Activated CD4-positive, CD25-positive, alpha-beta regulatory T cell treated with anti-CD3 and anti-CD28 coated beads, Interleukin-2, amount 50 U/mL, for 24 hours (primary cell): Measurements from ENCODE around the gene UBXN7.
"Not testable (repeated sequence)": the region's sequence is repeated elsewhere in the genome, so short reads cannot be mapped to it uniquely, and the experiment has no call there.

ENCODE experiments used
- ATAC-seq, 2 donors: fragments of 150-1000 bp; cut with Tn5 transposase; one replicate each; pipeline ENCODE4 v1.10.0; 2021; ENCODE audit warnings: mild to moderate bottlenecking in 1 of 2, moderate library complexity in 1 of 2

UBXN7 gene

DNA sequence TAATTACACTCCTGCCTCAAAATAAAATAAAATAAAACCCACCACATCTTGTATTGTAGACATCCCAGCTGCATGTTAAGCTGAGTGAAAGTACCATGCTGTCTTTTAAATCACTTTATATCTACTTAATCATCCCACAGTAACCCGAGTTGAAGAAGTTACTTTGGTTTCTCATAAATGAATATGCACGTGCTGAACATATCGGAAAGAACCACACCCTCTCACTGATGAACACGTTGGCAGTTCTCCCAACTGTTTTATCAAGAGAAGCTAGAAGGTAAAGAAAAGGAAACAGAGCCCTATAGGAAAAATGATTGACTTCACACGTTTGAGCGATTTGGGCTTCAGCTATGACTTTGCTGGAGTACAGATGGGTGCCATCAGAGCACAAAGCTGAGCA is 78.1 kb downstream of the UBXN7 start:
- no peak for ATAC-seq

GRCh38 chr3:196351541-196351940 is 80.7 kb downstream of the UBXN7 start:
- ATAC-seq = no peak

GRCh38 chr3:196350067-196350466 is 82.2 kb downstream of the UBXN7 start:
- no peak for ATAC-seq

GRCh38 chr3:196348698-196349097 is 83.5 kb downstream of the UBXN7 start:
- no peak for ATAC-seq

- no peak for ATAC-seq
Observed at GRCh38 chr3:196344663-196345062, 87.6 kb downstream of the UBXN7 start.

DNA sequence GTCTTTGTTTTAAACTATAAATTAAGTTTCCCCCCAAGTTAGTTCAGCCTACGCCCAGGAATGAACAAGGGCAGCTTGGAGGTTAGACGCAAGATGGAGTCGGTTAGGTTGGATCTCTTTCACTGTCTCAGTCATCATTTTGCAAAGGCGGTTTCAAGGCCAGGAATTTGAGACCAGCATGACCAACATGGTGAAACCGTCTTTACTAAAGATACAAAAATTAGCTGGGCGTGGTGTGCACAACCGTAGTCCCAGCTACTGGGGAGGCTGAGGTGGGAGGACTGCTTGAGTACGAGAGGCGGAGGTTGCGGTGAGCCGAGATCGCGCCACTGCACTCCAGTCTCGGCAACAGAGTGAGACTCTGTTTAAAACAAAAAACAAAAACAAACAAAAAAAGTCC is 88.3 kb downstream of the UBXN7 start:
- not testable (repeated sequence) for ATAC-seq

- ATAC-seq = no peak
Observed at GRCh38 chr3:196341137-196341536, 91.1 kb downstream of the UBXN7 start.

- ATAC-seq = no peak
Observed at GRCh38 chr3:196340466-196340865, 91.8 kb downstream of the UBXN7 start.

DNA sequence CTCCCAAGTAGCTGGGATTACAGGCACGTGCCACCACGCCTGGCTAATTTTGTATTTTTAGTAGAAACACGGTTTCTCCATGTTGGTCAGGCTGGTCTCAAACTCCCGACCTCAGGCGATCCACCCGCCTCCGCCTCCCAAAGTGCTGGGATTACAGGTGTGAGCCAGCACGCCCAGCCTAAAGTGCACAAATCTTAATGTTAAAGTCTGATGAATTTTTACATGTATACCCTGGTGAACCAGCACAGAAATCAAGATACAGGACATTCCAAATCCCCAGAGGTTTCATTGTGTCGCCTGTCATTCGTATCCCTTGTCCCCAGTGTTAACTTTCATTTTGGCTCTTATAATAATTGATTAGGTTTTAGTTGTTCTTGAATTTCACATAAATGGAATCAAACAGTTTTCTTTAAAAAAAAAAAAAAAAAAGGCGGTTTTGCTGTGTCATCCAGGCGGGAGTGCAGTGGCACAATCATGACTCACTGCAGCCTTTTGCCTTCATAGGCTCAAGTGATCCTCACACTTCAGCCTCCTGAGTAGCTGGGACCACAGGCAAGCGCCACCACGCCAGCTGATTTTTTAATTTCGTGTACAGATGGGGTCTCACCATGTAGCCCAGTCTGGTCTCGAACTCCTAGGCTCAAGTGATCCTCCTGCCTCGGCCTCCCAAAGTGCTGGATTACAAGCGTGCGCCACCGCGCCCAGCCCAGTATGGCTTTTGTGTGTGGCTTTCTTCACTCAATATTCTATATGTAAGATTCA is 92.6 kb downstream of the UBXN7 start:
- ATAC-seq = peak in 1 of 2 donors; percentile 43

DNA sequence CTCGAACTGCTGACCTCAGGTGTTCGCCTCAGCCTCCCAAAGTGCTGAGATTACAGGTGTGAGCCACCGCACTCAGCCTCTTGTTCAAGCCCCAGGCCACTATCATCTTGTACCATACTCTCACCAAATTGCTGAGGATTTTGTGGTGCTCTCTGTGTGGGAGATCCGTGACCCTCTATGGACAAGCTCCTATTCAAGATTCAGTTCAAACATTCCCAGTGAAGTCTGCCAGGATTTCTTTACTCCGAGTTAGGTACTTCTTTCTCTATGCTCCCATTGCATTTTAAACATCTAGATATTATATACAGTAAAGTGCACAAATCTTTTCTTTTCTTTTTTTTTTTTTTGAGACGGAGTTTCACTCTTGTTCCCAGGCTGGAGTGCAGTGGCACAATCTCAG is 93.2 kb downstream of the UBXN7 start:
- no peak for ATAC-seq

DNA sequence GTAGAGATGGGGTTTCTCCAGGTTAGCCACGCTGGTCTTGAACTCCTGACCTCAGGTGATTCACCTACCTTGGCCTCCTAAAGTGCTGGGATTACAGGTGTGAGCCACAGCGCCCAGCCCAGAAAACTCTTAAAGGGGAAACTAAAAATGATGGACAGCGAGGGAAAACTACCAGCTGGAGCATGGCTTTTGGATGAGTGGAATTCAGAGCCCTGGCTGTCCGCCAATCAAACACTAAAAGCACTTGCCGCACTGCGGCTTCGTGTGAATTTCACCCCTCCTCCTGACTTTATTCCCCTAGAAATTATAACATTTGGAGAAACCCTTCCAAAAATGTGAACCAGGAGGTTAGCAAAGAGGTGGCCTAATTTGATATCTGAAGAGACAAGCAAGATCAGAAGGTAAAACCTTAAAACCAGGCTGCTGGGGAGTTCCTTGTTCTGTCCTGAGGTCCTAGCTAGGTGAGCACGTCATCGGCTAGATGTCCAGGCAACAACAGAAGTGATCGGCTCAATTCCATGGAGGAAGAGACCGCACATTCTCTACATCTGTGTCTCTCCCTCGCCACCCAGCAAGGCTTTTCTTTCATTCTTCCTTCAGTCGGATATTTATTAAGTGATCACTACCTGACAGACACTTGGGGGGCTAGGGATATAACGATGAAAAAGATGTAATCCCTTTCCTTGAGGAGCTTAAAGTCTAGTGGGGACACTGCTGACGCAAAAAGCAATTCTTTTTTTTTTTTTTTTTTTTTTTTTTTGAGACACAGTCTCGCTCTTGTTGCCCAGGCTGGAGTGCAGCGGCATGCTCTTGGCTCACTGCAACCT is 95.7 kb downstream of the UBXN7 start:
- no peak for ATAC-seq

- no peak for ATAC-seq
Observed at GRCh38 chr3:196335503-196335948, 96.7 kb downstream of the UBXN7 start.

DNA sequence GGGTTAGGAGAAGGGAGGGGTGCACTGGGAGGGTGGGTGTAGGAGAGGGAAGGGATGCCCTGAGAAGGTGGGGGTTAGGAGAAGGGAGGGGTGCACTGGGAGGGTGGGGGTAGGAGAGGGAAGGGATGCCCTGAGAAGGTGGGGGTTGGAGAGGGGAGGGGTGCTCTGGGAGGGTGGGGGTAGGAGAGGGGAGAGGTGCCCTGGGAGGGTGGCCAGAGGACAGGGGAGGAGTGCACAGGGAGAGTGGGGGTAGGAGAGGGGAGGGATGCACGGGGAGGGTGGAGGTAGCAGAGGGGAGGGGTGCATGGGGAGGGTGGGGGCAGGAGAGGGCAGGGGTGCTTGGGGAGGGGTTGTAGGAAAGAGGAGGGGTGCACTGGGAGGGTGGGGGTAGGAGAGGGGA is 97.2 kb downstream of the UBXN7 start:
- ATAC-seq = no peak

- ATAC-seq = no peak
Observed at GRCh38 chr3:196332168-196332567, 100.1 kb downstream of the UBXN7 start.

DNA sequence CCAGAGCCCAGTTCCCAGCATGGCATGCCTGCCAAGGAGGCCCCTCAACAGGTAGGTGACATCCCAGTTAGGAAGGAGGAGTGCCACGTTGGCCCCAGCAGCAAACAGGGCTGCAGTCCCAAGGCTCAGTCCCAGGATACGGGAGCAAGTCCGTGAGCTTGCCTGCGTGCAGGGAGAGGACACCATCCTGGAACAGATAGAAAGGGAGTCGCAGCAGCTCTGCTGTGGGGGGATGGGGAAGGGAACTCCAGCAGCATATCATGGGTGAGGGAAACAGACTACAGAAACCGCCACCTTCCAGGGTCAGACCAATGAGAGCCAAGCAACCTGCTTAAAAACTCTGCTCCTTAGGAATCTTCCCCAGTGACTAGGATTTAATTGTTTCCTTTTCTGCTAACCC is 104.8 kb downstream of the UBXN7 start:
- no peak for ATAC-seq

DNA sequence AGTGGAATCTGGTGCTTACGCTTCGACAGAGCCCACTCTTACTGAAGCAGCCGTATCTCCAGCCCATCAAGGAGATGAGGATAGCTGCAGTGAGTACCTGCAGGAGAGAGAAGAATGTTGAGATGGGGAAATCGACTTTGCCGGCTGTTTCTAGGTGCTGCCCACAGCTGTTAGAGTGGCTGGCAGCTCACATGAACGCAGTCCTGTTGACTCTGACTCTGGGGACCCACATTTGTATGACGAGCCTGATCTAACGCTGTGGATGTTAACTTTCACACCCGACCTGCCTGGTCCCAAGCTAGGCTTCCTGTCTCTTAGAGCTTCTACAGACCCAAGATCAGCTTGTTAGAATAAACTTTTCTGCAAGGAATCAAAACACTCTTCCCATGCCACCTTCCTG is 105.3 kb downstream of the UBXN7 start:
- no peak for ATAC-seq

DNA sequence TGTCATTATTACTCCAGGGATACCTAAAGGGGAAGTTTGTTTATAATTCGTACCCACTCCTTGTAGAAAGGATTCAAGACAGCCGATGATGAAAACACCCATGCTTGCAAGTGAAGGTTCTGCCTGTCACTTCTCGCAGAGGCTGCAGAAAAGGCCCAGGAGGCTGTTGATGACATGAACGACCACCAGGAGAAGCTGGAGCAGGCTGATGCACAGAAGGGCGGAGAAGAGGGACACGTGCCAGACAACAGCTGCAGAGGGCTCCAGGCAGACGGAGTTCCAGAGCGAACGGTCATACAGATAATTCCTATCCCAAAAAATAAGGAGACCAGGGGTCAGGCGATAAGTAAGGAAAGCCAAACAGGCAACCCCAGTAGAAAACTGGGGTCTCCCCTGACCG is 108.5 kb downstream of the UBXN7 start:
- ATAC-seq = no peak

GRCh38 chr3:196323016-196323415 is 109.2 kb downstream of the UBXN7 start:
- ATAC-seq = no peak

DNA sequence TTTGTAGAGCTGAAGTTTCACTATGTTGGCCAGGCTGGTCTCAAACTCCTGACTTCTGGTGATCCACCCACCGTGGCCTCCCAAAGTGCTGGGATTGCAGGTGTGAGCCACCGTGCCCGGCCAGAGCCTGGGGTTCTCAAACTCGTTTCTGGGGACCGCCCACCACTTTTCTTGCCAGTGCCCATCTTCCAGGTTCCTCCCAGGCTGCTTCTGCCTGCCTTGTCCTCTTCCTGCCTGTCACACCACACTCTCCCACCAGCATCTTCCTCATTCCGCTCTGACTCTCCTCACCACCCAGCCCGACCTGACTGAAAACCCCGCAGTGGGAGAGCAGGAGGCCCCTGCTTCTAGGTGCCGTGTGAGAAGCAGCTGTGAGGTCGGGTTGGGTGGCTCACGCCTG is 111.1 kb downstream of the UBXN7 start:
- ATAC-seq = no peak

DNA sequence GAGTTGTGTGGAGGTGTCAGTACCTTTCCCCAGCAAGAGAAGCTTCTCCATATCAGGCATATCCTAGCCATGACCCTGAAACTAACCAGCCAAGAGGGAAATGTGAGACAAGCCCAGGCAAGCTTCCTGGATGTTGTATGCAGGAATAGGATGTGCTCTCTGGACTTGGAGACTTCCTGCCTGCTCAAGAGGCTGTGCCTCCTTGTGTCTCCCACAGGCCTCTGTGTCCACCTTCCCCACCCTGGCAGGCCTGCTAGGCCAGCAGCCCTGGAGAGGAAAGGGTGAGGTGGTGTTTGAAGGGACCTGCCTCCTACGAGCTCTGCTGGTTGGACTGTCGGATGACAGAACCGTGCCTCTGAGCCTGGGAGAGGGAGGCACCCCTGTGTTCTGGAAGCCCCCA is 112.1 kb downstream of the UBXN7 start:
- no peak for ATAC-seq

DNA sequence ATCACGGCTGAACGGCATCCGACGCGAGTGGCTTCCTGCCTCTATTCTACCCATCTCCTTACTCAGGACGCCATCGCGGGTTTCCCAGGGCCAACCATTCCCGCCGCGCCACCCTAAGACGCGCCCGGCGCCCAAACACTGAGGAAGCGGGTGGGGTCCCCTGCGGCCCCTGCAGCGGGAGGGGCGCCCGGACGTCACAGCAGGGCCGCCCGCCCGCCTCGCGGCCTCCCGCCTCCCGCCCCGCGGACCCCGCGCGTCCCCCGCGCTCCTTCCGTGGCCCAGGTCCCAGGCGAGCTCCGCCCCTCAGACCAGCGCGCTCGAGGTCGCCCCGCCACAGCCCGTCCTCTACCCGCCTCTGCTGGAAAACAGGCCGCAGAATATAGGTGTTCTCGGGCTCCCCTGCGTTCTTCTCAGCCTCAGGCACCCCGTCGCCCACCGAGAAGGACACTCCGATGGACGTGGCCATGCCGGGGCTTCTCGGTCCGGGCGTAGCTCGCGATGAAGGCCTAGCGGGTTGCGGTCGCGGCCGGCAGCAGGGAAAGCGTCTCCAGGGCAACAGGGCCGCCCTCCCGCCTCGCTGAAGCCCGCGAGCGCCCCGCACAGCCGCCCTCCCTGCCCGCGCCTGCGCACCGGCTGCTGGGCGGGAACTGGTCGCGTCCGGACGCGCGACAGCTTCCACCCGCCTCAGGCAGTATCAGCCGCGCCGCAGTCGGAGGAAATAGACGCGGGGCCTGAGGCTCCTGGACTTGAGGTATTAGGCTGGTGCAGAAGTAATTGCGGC is 114.3 kb downstream of the UBXN7 start, which contains the start of gene DYNLT2B:
Gene DYNLT2B, minus strand, starts transcription at position 554 of the 781 bp plus-strand sequence. Its CDS starts 88 bp downstream, at position 466.
- ATAC-seq = peak; percentile 93

DNA sequence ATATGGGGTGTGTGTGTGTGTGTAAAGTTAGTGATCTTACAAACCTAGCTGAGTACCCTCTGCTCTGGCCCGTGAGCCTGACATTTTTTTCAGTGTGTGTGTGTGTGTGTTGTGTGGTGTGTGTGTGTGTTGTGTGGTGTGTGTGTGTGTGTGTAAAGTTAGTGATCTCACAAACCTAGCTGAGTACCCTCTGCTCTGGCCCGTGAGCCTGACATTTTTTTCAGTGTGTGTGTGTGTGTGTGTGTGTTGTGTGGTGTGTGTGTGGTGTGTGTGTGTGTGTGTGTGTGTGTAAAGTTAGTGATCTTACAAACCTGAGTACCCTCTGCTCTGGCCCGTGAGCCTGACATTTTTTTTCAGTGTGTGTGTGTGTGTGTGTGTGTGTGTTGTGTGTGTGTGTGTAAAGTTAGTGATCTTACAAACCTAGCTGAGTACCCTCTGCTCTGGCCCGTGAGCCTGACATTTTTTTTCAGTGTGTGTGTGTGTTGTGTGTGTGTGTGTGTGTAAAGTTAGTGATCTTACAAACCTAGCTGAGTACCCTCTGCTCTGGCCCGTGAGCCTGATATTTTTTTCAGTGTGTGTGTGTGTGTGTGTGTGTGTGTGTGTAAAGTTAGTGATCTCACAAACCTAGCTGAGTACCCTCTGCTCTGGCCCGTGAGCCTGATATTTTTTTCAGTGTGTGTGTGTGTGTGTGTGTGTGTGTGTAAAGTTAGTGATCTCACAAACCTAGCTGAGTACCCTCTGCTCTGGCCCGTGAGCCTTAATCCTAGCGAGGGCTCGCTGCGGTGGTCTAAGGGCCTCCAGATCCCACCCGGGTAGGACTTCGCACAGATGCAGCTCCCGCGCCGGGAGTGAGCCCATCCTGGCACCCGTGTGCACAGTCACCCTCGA is 115.2 kb downstream of the UBXN7 start:
- ATAC-seq = peak in 1 of 2 donors; percentile 61
